ENCODE measurements around the gene NRP1.
A peak's percentile ranks its signal among the peaks of the same experiment; 100 is the strongest.
"Not testable (repeated sequence)": the region's sequence is repeated elsewhere in the genome, so short reads cannot be mapped to it uniquely, and the experiment has no call there.

NRP1 gene

DNA sequence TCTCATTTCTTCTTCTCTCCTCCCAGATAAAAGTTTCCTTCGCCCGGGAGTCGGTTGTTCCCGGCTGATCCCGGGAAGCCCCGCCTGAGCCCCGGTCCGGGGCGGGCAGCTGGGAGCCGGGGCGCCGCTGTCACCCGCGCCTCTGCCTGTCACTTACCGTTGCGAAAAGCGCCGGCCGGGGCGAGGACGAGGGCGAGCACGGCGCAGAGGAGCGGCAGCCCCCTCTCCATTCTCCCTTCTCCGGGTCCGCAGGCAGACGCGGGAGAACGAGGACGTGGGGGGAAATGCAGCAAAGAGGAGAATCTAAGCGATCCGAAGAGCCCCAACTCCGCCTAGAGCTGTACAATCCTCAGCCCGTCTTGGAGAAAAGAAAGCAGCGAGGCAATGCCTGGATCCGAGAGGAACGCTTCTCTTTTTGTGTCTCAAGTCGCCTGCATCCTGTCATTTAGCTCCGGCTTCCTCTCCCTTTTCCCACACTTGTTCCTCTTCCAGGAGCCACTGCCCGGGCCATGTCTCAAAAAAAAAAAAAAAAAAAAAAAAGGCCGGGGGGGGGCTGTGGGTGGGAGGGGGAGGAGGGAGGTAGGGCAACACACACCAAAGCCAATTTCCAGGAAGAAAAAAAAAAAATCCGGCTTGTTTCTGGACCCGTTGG is at the start of gene NRP1:
Gene NRP1, minus strand, starts transcription at position 515 of the 652 bp plus-strand sequence. Its CDS starts 285 bp downstream, at position 230.
- TF ChIP-seq, protein P1, sequence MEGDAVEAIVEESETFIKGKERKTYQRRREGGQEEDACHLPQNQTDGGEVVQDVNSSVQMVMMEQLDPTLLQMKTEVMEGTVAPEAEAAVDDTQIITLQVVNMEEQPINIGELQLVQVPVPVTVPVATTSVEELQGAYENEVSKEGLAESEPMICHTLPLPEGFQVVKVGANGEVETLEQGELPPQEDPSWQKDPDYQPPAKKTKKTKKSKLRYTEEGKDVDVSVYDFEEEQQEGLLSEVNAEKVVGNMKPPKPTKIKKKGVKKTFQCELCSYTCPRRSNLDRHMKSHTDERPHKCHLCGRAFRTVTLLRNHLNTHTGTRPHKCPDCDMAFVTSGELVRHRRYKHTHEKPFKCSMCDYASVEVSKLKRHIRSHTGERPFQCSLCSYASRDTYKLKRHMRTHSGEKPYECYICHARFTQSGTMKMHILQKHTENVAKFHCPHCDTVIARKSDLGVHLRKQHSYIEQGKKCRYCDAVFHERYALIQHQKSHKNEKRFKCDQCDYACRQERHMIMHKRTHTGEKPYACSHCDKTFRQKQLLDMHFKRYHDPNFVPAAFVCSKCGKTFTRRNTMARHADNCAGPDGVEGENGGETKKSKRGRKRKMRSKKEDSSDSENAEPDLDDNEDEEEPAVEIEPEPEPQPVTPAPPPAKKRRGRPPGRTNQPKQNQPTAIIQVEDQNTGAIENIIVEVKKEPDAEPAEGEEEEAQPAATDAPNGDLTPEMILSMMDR (IDR thresholded peaks at IDR 0.05; ENCODE audit: control extremely low read depth, extremely low read depth, low read depth, missing control alignments) = no peak
- peak; percentile 29 for DNase-seq (ENCODE audit: extremely low spot score)
- ChIA-PET POLR2A (no interaction called here), CTCF (interaction anchor here (5.4 kb wide), 1 partner anchor 1304 kb away, joined by 54 read pairs; no protein-coding TSS in a partner anchor)

GRCh38 chr10:33384201-33384600 is 49.7 kb upstream of the NRP1 start:
- POLR2A ChIA-PET; CTCF ChIA-PET; DNase-seq (ENCODE audit: extremely low spot score): not testable (repeated sequence)

DNA sequence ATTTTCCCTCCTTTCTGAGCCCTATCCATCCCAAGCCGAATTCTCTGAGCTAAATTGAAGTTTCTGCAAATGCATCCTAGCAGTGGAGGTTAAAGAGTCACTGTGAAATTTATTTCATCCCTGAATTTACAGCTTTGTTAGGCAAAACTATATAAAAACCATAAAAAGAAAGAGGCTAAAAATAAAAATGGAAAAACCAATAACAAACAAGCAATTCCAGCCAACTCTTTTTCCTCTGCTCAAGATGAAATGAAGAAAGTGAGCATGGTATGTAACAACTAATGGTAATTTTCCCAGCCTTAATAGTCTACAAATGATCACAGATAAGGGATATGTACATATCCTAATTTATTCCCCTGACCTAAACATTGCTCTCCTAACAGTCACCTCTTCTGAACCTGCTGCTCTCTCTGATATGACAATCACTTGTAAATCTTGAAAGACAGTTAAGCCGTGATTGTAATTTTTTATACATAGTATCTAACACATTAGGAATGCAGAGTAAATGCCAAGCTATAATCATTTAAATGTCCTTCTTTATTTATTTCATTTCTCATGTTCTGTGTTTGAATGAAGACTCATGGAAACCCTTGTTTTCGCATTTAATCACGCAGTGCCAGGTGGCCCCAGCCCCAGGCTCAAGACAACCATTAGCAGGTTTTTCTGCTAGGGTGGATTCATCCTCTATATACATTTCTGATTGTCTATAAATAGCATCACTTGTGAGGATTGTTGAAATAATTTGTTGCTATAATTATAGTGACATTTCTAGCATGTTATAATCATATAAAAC is 48.6 kb upstream of the NRP1 start:
- no peak for DNase-seq (ENCODE audit: extremely low spot score)
- TF ChIP-seq, protein P1 (IDR thresholded peaks at IDR 0.05; ENCODE audit: control extremely low read depth, extremely low read depth, low read depth, missing control alignments) = no peak
- ChIA-PET CTCF (interaction anchor here (1.6 kb wide), 1 partner anchor 13 kb away, joined by 6 read pairs; no protein-coding TSS in a partner anchor), POLR2A (no interaction called here)

GRCh38 chr10:33382216-33382600 is 47.7 kb upstream of the NRP1 start:
- ChIA-PET POLR2A (no interaction called here), CTCF (interaction anchor here (1.6 kb wide), 1 partner anchor 14 kb away, joined by 6 read pairs; no protein-coding TSS in a partner anchor)
- TF ChIP-seq, protein P1 (IDR thresholded peaks at IDR 0.05; ENCODE audit: control extremely low read depth, extremely low read depth, low read depth, missing control alignments) = no peak
- DNase-seq (ENCODE audit: extremely low spot score) = no peak

DNA sequence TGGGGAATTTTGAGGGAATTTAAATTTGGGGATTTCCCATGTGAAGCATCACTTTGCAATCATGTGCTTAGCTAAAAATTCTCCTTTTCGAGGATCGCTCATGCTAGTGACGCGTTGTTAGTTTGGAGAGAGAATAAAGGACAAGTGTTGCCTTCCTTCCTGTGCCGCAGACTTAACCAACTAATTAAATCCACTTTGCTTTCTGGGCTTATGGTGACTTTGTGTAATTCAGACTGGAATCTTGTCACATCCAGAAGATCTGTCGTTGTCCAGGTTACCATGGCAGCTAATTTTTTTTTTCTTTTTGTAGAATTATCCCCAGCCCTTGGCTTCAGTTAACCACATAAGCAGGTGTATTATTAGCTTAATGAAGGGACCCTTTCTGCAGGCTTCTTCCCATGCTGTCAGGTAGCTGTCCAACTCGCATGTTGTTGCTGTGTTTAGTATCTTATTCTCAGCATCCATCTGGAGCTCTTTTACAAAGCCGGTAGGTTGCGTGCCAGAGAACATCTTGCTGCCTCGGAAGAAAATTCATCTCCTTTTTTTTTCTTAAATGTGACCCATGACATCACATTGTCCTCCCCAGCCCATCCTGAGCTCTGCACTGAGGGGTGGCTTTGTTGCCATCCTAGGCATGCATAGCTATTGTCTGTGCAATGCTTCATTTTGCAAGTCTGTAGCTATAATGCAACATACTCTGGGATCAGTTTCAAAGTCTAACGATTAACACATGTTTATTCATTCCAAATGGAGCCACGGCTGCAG is 47.2 kb upstream of the NRP1 start:
- CTCF ChIA-PET = interaction anchor here (0.6 to 1.7 kb wide), 3 partner anchors 11 to 1383 kb away, joined by 3 to 4 read pairs (median 3); no protein-coding TSS in a partner anchor
- POLR2A ChIA-PET = no interaction called here
- no peak for DNase-seq (ENCODE audit: extremely low spot score)
- TF ChIP-seq, protein P1 (IDR thresholded peaks at IDR 0.05; ENCODE audit: control extremely low read depth, extremely low read depth, low read depth, missing control alignments) = no peak

GRCh38 chr10:33377658-33378025 is 43.2 kb upstream of the NRP1 start:
- DNase-seq (ENCODE audit: extremely low spot score) = no peak
- TF ChIP-seq, protein P1 (IDR thresholded peaks at IDR 0.05; ENCODE audit: control extremely low read depth, extremely low read depth, low read depth, missing control alignments) = no peak
- POLR2A ChIA-PET = no interaction called here
- CTCF ChIA-PET = interaction anchor here (1.0 kb wide), 1 partner anchor 10 kb away, joined by 3 read pairs; no protein-coding TSS in a partner anchor

Data from GM10248 (cell line).